ENCODE results near the gene TMEFF1.
"Not testable (repeated sequence)": the region's sequence is repeated elsewhere in the genome, so short reads cannot be mapped to it uniquely, and the experiment has no call there.

The TMEFF1 gene

DNA sequence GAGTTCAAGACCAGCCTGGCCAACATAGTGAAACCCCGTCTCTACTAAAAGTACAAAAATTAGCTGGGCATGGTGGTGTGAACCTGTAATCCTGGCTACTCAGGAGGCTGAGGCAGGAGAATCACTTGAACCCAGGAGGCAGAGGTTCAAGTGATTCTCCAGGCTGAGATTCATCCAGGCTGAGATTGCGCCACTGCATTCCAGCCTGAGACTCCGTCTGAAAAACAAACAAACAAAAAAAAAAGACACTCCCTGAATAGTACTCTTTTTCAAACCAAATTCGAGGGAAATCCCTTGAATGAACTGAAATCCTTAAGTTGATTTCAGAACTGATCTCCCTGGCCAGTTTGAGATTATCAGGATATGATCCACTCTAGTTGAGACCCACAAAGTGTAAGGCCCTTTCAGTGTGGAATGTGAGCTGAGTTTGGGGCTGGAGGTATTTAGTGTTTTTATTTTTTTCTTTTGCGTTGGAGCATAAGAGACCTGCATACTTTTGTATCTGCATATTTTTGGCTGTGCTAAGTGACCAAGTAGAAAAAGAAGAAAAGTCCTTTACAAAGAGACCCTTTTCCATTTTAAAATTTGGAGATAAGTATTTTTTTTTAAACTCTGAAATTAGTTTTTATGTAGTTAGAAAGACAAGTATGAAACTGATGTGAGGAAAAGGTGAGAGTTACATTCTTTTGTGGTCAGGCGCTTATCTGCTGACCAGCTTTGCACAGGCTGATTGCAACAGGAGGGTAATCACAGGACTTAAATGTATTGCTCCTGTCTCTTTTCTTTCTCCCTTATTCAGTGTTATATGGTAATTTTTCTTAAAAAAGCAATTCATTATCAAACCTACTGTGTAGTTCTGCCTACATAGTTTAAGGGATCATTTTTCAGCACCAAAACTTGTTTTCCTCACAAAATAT lies 42.9 kb downstream of the TMEFF1 start:
- H4K20me1 ChIP-seq (ENCODE audit: insufficient read depth, low read length), result no peaks in the 10 kb centered on the region
- no peaks in the 10 kb centered on the region for H3K79me2 ChIP-seq (ENCODE audit: insufficient read depth, low read length)
- H3K9me3 ChIP-seq (ENCODE audit: low read length), result no peaks in the 10 kb centered on the region
- H3K27ac ChIP-seq (ENCODE audit: low read depth, low read length, poor library complexity, severe bottlenecking), result no peak overlapping the region
- H3K4me2 ChIP-seq (ENCODE audit: low read length), result no peak overlapping the region
- peaks cover under 1% of the 10 kb centered on the region; the same call in 1 of the 2 replicates for H3K36me3 ChIP-seq (ENCODE audit: insufficient read depth, low read length)
- no peaks in the 10 kb centered on the region for H3K9me2 ChIP-seq (ENCODE audit: low read depth, low read length)
- TF ChIP-seq EZH2 (IDR thresholded peaks at IDR 0.05; ENCODE audit: borderline replicate concordance, low read length), result no peak
- TF ChIP-seq, protein P1, sequence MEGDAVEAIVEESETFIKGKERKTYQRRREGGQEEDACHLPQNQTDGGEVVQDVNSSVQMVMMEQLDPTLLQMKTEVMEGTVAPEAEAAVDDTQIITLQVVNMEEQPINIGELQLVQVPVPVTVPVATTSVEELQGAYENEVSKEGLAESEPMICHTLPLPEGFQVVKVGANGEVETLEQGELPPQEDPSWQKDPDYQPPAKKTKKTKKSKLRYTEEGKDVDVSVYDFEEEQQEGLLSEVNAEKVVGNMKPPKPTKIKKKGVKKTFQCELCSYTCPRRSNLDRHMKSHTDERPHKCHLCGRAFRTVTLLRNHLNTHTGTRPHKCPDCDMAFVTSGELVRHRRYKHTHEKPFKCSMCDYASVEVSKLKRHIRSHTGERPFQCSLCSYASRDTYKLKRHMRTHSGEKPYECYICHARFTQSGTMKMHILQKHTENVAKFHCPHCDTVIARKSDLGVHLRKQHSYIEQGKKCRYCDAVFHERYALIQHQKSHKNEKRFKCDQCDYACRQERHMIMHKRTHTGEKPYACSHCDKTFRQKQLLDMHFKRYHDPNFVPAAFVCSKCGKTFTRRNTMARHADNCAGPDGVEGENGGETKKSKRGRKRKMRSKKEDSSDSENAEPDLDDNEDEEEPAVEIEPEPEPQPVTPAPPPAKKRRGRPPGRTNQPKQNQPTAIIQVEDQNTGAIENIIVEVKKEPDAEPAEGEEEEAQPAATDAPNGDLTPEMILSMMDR (IDR thresholded peaks at IDR 0.05; ENCODE audit: low read length), result no peak
- no peaks in the 10 kb centered on the region for H3K4me1 ChIP-seq (ENCODE audit: insufficient read depth, low read length, severe bottlenecking)
- no peak overlapping the region for H2AFZ ChIP-seq (ENCODE audit: low read length)
- H3K27me3 ChIP-seq (ENCODE audit: insufficient read depth, low read length), result no peaks in the 10 kb centered on the region
- no peak overlapping the region for H3K4me3 ChIP-seq (ENCODE audit: low read depth, low read length, poor library complexity, severe bottlenecking)
- no peak overlapping the region for H3K9ac ChIP-seq (ENCODE audit: low read length)
- H3F3A ChIP-seq (ENCODE audit: insufficient read depth, low read length), result no peaks in the 10 kb centered on the region

DNA sequence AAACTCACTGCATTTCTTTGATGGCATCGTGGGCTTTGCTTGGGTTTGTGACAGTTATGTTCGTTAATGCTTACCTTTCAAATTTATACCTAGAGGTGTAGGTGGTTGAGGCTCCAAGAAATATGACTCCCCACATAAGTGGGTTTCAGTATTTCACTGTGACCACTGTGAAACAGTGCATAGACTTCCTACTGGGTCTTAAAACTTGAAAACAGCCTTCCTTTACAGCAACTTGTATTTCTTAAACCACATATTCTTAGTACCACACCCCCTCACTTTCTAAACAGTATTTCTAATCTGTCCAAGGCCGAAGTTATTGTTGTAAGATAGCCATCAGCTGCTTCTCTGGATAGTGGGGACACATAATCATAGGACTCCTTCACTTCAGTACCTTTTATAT lies 48.3 kb downstream of the TMEFF1 start:
- Histone ChIP-seq H2AFZ (ENCODE audit: low read length) (no peak overlapping the region), H3K9me2 (ENCODE audit: low read depth, low read length) (no peaks in the 10 kb centered on the region), H3K27me3 (ENCODE audit: insufficient read depth, low read length) (no peaks in the 10 kb centered on the region), H3K4me1 (ENCODE audit: insufficient read depth, low read length, severe bottlenecking) (no peaks in the 10 kb centered on the region), H3K27ac (ENCODE audit: low read depth, low read length, poor library complexity, severe bottlenecking) (no peak overlapping the region), H3K79me2 (ENCODE audit: insufficient read depth, low read length) (no peaks in the 10 kb centered on the region), H3K9me3 (ENCODE audit: low read length) (0 out of 2 replicates have a peak, but pooled peaks cover 3% of the 10 kb centered on the region), H4K20me1 (ENCODE audit: insufficient read depth, low read length) (no peaks in the 10 kb centered on the region), H3K9ac (ENCODE audit: low read length) (no peak overlapping the region), H3F3A (ENCODE audit: insufficient read depth, low read length) (no peaks in the 10 kb centered on the region), H3K4me3 (ENCODE audit: low read depth, low read length, poor library complexity, severe bottlenecking) (no peak overlapping the region), H3K36me3 (ENCODE audit: insufficient read depth, low read length) (no peaks in the 10 kb centered on the region; the same call in 1 of the 2 replicates), H3K4me2 (ENCODE audit: low read length) (no peak overlapping the region)
- TF ChIP-seq, protein P1 (IDR thresholded peaks at IDR 0.05; ENCODE audit: low read length), result no peak
- TF ChIP-seq EZH2 (IDR thresholded peaks at IDR 0.05; ENCODE audit: borderline replicate concordance, low read length), result no peak

DNA sequence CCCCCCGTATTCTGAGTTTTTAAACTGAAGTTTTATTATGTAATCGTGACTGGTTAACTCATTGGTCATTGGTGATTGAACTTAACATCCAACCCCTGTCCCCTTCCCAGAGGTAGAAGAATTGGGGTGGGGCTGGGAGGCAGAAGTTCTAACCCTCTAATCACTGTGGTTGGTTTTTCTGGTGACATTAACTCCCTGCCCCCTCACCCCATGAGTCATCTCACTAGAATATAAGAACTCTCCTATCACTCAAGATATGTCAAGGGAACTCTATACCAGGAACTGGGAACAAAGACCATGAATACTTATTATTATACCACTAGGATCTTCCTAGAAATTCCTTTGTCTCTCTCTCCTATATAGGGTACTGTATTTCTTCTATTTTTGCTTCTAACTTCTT lies 52.6 kb downstream of the TMEFF1 start:
- TF ChIP-seq, protein P1 (IDR thresholded peaks at IDR 0.05; ENCODE audit: low read length), result no peak
- no peak for TF ChIP-seq EZH2 (IDR thresholded peaks at IDR 0.05; ENCODE audit: borderline replicate concordance, low read length)
- no peak overlapping the region for H3K4me2 ChIP-seq (ENCODE audit: low read length)

DNA sequence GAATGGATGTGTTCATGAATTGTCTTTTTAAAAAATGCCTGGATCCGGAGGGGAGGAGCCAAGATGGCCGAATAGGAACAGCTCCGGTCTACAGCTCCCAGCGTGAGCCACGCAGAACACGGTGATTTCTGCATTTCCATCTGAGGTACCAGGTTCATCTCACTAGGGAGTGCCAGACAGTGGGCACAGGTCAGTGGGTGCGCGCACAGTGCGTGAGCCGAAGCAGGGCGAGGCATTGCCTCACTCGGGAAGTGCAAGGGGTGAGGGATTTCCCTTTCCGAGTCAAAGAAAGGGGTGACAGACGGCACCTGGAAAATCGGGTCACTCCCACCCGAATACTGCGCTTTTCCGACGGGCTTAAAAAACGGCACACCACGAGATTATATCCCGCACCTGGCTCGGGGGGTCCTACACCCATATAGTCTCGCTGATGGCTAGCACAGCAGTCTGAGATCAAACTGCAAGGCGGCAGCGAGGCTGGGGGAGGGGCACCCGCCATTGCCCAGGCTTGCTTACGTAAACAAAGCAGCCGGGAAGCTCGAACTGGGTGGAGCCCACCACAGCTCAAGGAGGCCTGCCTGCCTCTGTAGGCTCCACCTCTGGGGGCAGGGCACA lies 54.3 kb downstream of the TMEFF1 start:
- H3K27ac ChIP-seq (ENCODE audit: low read depth, low read length, poor library complexity, severe bottlenecking); H3K4me3 ChIP-seq (ENCODE audit: low read depth, low read length, poor library complexity, severe bottlenecking); H3K27me3 ChIP-seq (ENCODE audit: insufficient read depth, low read length); H4K20me1 ChIP-seq (ENCODE audit: insufficient read depth, low read length); H3K9ac ChIP-seq (ENCODE audit: low read length); H2AFZ ChIP-seq (ENCODE audit: low read length); H3K79me2 ChIP-seq (ENCODE audit: insufficient read depth, low read length); H3F3A ChIP-seq (ENCODE audit: insufficient read depth, low read length); H3K36me3 ChIP-seq (ENCODE audit: insufficient read depth, low read length); H3K4me1 ChIP-seq (ENCODE audit: insufficient read depth, low read length, severe bottlenecking); H3K4me2 ChIP-seq (ENCODE audit: low read length); H3K9me3 ChIP-seq (ENCODE audit: low read length); H3K9me2 ChIP-seq (ENCODE audit: low read depth, low read length): not testable (repeated sequence)

More for the DNA sequence above, 52.6 kb downstream of the TMEFF1 start:
- Histone ChIP-seq H3K27ac (ENCODE audit: low read depth, low read length, poor library complexity, severe bottlenecking) (no peak overlapping the region), H3K9ac (ENCODE audit: low read length) (no peak overlapping the region), H4K20me1 (ENCODE audit: insufficient read depth, low read length) (no peaks in the 10 kb centered on the region), H3K4me1 (ENCODE audit: insufficient read depth, low read length, severe bottlenecking) (no peaks in the 10 kb centered on the region), H3K9me3 (ENCODE audit: low read length) (0 out of 2 replicates have a peak, but pooled peaks cover 3% of the 10 kb centered on the region), H3K27me3 (ENCODE audit: insufficient read depth, low read length) (no peaks in the 10 kb centered on the region), H3F3A (ENCODE audit: insufficient read depth, low read length) (no peaks in the 10 kb centered on the region), H3K79me2 (ENCODE audit: insufficient read depth, low read length) (no peaks in the 10 kb centered on the region), H3K36me3 (ENCODE audit: insufficient read depth, low read length) (no peaks in the 10 kb centered on the region; the same call in 1 of the 2 replicates), H3K4me3 (ENCODE audit: low read depth, low read length, poor library complexity, severe bottlenecking) (no peak overlapping the region), H2AFZ (ENCODE audit: low read length) (no peak overlapping the region), H3K9me2 (ENCODE audit: low read depth, low read length) (no peaks in the 10 kb centered on the region)

Measured in OCI-LY1 (cell line).